Smooth muscle cell of the brain vasculature (primary cell): ENCODE data around the gene DCST2.

Source experiments
- DNase-seq: peaks from one replicate; pipeline ENCODE4 v3.0.0-alpha.2; 2012; ENCODE audit warnings: low read depth, low spot score

Gene DCST2

GRCh38 chr1:155049651-155050559 is 16.3 kb upstream of the DCST2 start:
- DNase-seq: no peak

GRCh38 chr1:155048449-155049334 is 15.1 kb upstream of the DCST2 start:
- no peak for DNase-seq

DNA sequence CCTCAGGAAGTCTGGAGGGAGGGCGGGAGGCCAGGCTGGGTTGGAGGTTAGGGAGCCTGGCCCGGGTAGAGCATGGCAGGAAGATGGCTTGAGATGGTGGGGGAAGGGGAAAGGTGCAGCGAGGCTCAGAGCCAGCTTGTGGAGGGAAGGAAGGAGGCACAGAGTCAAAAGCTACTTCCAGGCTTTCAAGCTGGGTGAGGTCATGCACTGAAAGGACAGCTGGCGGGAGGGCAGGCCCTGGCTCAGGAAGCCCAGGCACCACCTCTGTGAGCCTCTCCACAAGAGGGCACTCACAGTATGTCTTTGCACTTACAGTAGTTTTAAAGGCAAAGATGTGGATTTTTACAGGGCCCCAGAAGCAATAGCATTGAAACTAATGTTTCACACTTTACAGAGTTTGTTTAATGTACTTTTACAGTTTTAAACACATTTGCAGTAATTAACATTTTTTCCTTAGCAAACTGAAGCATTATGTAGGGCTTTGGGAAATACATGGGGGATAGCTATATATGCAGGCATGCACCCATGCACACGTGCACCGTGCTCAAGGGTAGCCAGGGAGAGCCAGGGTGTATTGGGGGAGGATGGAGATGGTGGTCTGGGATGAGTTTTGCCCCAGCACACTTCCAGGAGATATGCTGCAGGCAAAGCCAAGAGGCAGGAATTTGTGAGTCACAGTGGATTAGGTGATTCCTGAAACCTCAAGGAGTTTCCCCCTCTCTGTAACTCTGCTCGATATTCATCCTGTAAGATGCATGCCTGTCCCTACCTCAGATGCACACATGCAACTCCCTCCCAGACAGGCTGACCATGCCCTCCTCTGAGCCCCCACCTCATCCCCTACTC is 11.5 kb upstream of the DCST2 start:
- DNase-seq: no peak

DNA sequence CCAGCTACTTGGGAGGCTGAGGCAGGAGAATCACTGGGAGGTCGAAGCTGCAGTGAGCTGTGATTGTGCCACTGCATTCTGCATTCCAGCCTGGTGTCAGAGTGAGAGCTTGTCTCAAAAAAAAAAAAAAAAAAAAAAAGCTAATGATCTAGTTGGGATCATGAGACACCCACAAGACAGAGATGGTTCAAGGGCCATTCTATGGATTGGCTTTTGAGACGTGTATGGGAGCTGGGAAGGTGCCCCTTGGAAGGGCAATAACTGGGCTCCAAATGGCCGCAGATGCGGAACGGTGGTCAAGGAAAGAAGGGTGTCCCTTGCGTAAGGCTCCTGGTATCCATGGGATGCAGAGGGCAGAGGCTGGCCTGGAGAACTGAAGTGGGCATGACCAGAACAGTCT is 10.8 kb upstream of the DCST2 start:
- DNase-seq: no peak

DNA sequence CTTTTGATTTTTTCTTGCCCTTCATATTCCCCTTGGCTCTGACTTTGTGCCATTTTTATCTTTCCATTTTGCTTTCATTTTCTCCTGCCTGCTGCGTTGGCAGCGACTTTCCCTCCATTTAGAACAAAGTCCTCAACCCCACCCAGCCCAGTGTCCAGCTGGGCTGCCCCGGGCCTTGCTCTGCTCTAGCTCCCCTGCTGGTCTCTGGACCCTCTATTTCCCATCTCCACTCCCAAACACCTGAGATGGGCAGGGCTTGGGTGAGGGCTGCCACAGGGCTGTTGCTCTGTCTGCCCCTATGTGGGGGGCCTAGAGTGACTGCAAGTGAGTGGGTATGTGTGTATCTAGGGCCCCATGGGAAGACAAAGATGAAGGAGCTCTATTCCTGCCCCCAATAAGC is 10.2 kb upstream of the DCST2 start:
- no peak for DNase-seq

DNA sequence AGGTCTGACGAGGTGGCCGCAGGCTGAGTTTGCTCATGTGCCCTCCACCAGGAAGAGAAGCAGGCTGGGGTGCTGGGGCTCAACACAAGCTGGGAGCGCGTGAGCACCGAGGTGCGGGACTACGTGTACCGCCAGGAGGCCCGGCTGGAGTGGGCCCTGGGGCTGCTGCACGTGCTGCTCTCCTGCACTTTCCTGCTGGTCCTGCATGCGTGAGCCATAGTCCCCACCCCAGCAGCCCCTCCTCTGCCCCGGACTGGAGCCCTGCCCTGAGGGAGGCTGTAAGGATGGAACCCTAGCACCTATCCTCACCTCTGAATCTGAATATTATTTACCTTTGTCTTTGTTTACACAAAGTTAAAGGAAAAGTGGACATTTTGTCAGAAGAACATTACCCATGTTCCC is 9.7 kb upstream of the DCST2 start:
- DNase-seq: no peak

DNA sequence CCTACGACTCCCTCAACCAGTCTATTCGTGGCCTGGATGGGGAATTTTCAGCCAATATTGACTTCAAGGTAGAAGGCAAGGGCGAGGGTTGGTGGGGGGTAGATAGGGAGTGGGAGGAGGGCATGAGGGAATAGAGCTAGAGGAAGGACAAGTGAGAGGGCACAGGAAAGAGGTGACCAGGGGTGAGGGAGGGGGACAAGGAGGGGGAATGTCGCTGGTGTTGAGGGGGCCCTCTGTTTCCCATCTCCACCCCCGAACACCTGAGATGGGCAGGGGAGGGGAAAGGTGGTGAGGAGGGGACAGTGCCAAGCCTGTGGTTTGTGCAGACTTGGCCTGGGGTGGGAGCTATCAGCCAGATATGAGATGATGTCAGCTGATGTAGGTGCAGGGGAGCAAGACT is 9.2 kb upstream of the DCST2 start:
- no peak for DNase-seq

GRCh38 chr1:155040358-155041093 is 6.9 kb upstream of the DCST2 start:
- no peak for DNase-seq

DNA sequence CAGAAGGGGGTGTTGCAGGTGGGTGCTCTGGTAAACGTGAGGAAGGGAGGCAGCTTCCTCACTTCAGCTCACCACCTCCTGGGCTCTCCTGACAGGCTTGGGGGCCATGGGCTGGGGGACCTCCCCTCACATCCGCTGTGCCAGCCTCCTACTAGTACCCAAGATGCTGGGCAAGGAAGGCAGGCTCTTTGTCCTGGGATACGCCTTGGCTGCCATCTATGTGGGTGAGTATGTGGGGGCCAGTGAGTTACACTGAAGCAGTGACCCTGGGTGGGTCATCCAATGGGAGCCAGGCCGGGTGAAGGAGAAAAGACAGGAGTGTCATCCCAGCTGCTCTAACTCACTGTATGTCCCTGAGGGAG is 5.7 kb upstream of the DCST2 start:
- DNase-seq: no peak

DNA sequence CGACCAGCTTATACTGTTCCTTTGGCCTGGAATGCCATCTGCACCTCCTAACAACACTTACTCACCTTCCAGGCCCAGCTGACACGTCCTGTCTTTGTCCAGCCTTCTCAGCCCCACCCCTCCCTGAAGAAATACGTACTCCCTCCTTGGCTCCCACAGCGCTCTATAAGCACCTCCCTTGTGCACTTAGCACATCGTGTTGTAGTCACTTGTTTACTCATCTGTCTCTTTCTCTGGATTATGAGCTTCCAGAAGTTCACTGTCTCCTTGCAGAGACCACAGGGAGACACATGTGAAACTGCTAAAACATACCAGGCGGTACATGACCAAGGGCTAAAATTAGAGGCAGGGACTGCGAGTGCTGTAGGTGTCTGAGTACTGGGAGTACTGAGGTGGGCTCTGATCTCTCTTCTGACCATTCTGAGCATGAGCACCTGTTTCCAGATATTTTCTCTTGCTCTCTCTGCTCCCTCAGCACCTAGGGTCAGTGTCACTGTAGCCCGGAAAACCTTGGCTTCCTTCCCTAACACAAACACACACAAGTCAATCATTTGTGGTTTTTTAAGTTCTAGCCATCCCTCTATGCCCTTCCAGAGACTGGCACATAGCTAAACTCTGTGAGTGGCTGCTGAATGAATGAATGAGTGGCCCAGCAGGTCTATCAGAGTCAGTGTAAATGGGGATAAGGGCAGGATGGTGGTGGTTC is 5.2 kb upstream of the DCST2 start:
- no peak for DNase-seq

- DNase-seq: no peak
Observed at GRCh38 chr1:155037851-155038441, 4.4 kb upstream of the DCST2 start.

DNA sequence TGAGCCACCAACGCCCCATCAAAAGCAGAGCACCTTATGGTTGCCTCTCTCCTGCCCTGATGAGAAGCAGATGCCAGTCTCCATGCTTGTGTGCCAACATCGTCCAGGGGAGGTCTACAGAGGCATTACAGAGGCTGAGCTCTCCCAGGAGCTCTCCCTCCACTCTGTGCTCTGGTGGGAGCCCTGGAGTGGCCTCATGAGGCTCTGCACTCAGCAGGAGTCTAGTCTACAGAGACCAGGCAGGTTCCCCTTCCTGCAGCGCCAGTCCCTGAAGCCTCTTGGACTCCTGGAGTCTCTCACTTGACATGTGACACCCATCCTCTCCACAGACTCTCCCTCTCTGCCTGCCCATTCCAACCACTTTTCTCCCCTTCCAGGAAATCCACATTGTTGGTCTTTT is 3.5 kb upstream of the DCST2 start:
- DNase-seq: no peak

GRCh38 chr1:155035936-155036335 is 2.4 kb upstream of the DCST2 start:
- no peak for DNase-seq

DNA sequence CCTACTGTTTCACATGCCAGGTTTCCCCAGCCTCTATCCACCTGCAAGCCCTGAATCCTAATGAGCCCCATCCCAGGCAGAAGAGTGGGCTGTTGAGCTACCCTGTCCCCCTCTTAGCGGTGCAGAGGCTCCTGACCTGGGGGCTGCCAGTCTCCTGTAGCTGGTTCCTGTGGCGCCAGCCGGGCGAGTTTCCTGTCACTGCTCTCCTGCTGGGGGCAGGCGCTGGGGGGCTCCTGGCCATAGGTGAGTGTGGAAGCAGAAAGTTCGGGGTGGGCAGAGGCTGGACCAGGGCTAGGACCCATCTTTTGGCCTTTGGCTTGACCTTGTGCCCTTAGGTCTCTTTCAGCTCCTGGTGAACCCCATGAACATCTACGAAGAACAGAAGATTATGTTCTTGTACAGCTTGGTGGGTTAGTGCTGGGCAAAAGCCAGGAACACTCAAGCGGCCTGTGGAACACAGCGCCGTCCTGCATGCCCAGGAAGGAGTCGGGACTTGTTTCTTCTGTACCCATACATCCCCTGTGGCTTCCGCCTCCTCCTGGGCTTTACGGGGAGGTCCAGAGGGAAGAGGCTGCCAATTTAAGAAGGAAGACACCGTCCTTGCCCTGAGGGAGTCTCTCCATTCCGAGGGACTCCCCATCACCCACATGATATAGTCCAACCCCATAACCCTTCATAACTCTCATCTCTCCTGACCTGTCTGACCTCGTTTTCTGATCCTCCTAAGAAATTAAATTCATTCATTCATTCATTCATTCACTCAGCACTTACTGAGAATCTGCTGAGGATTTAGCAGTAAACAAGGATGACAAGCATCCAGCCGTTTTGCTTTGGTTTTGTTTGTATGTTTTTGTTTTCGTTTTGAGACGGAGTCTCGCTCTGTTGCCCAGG is 982 bp upstream of the DCST2 start:
- DNase-seq: no peak

DNA sequence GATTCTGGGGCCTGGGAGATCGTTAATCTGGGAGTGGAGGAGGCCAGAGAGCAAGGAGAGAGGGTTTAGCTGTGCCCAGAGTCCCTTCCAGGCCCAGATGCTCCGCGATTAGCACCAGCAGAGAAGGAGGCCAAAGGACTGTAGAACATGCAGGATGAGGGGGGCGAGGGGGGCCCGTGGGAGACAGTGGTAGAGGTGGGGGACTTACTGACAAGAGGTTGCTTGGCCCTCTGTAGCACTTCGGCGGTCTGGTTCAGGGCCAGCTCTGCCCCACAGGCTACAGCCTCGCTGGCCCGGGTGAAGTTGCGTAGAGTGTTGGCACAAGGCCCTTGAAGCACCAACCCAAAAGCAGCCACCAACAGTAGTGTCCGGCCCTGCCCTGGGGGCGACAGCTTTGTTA is 695 bp downstream of the DCST2 start:
- no peak for DNase-seq

DNA sequence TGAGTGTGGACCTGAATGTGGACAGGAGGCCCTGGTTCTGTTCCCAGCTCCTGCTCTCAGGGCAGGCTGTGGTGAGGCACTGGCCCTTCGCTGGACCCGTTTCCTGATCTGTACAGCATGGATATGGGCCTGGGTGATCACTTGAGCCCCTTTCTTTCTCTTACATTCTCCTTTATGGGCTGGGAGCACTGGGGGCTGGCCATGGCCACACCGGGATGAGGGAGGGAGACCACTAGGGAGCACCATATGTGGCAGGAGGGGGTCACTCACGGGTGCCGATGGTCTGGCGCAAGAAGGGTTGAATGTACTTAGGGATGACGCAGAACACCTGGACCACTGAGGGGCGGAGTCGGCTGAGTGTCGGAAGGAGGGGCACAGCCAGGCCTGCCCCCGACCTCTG is 2.7 kb downstream of the DCST2 start:
- DNase-seq: no peak

DNA sequence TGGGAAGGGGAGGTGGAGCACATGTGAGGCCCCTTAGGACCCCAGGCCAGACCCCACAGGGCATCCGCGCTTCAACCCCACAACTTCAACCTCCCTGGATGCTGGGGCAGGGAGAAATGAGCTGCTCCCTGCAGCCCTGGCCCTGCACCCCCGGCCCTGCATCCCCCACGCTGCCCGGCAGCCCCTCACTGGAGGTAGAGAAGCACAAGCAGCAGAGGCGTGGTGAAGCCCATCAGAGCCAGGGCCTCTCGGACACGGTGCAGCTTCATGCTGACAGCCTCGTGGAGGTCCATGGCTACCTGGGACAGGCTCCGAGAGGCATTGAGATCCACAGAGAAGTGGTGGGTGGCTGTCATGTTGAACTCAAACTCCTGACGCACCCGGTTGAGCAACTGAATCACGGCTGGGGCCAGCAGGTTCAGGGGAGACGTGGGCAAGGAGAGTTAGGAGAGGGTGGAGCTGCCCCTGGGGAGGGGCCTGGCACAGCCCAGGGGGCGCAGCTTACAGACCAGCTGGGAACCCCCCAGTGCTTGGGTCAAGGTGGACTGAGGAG is 3.3 kb downstream of the DCST2 start:
- no peak for DNase-seq

GRCh38 chr1:155029513-155030242 is 3.9 kb downstream of the DCST2 start:
- no peak for DNase-seq
